SHP77 treated with DMSO at 0.1 percent for 48 hours (cell line): ENCODE measurements around the gene CLDN4.

Source experiments
- DNase-seq: peaks from one replicate; lab custom pipeline; 2025; lab: John Stamatoyannopoulos, UW

CLDN4 gene

GRCh38 chr7:73872056-73872908 lies 41.5 kb downstream of the CLDN4 start:
- DNase-seq, result no peak

DNA sequence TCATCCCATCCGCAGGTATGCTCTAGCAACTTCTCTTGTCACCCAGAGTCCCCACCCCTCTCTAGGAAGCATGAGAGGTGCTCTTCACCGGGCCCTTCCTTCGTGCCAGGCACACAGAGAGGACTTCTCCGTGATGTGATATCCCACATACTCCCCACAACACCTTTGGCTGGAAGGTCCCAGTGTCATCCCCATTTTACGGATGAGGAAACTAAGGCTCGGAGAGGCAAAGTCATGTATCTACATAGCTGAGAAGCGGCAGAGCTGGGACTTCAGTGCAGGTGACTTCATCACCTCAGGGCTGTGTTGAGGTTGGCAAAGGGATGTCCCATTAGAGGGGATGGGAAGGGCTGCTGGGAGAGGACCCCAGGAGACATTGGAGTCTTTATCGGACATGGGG lies 45.6 kb downstream of the CLDN4 start:
- no peak for DNase-seq

- no peak for DNase-seq
Measured at GRCh38 chr7:73876973-73877372, 46.2 kb downstream of the CLDN4 start.

- DNase-seq, result no peak
Measured at GRCh38 chr7:73879977-73880681, 49.3 kb downstream of the CLDN4 start.

- DNase-seq, result no peak
Measured at GRCh38 chr7:73880755-73881328, 50.0 kb downstream of the CLDN4 start.

GRCh38 chr7:73881352-73882046 lies 50.7 kb downstream of the CLDN4 start:
- DNase-seq, result no peak

DNA sequence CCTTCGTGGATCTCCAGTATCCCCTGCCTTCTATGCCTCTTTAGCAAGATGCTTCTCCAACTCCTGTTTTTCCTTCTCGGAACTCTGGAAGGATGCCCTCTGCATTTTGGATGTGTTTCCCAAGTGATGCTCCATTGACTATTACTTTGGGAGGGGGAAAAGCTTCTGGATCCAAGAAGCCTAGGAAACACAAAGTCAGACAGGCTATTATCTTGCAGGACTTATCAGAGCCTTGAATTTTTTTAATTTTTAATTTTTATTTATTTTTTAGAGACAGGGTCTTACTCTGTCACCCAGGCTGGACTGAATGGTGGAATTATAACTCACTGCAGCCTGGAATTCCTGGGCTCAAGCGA lies 51.2 kb downstream of the CLDN4 start:
- no peak for DNase-seq
